ENCODE data around the gene BARD1. TPM values are rescaled to one million over a fixed set of nuclear protein-coding genes. Genes with fewer than 3 reads are reported as not detected.
"Not testable (repeated sequence)": the region's sequence is repeated elsewhere in the genome, so short reads cannot be mapped to it uniquely, and the experiment has no call there.

Gene BARD1
- total RNA-seq, 1 donor from 2014 or later = 43.4 TPM

- intact Hi-C loops (cut with micrococcal nuclease) = no loop called here
Measured at GRCh38 chr2:214772443-214773015, 37.0 kb downstream of the BARD1 start.

- intact Hi-C loops (cut with micrococcal nuclease) = no loop called here
Measured at GRCh38 chr2:214765180-214765579, 44.3 kb downstream of the BARD1 start.

- intact Hi-C loops (cut with micrococcal nuclease) = no loop called here
Measured at GRCh38 chr2:214753455-214753854, 56.0 kb downstream of the BARD1 start.

- intact Hi-C loops (cut with micrococcal nuclease) = no loop called here
Measured at GRCh38 chr2:214750529-214750928, 59.0 kb downstream of the BARD1 start.

GRCh38 chr2:214747992-214748391 is 61.5 kb downstream of the BARD1 start:
- intact Hi-C loops (cut with micrococcal nuclease) = no loop called here

- intact Hi-C loops (cut with micrococcal nuclease) = no loop called here
Measured at GRCh38 chr2:214742119-214742518, 67.4 kb downstream of the BARD1 start.

- intact Hi-C loops (cut with micrococcal nuclease) = no loop called here
Measured at GRCh38 chr2:214740867-214741395, 68.6 kb downstream of the BARD1 start.

- intact Hi-C loops (cut with micrococcal nuclease) = loop anchor here (2.0 to 5.0 kb wide), 2 partner anchors 55 to 72 kb away; partner anchors contain the start of gene BARD1
Measured at GRCh38 chr2:214737188-214737587, 72.3 kb downstream of the BARD1 start.

- intact Hi-C loops (cut with micrococcal nuclease) = no loop called here
Measured at GRCh38 chr2:214730800-214731407, 78.6 kb downstream of the BARD1 start.

- intact Hi-C loops (cut with micrococcal nuclease) = no loop called here
Measured at GRCh38 chr2:214730248-214730647, 79.2 kb downstream of the BARD1 start.

GRCh38 chr2:214724741-214725140 is 84.7 kb downstream of the BARD1 start:
- intact Hi-C loops (cut with micrococcal nuclease) = no loop called here

GRCh38 chr2:214717837-214718236 is 91.6 kb downstream of the BARD1 start:
- intact Hi-C loops (cut with micrococcal nuclease) = not testable (repeated sequence)

GRCh38 chr2:214716811-214717560 is 92.5 kb downstream of the BARD1 start:
- intact Hi-C loops (cut with micrococcal nuclease) = no loop called here

GRCh38 chr2:214715025-214715424 is 94.5 kb downstream of the BARD1 start:
- intact Hi-C loops (cut with micrococcal nuclease) = no loop called here

- intact Hi-C loops (cut with micrococcal nuclease) = no loop called here
Measured at GRCh38 chr2:214713080-214713830, 96.2 kb downstream of the BARD1 start.

- intact Hi-C loops (cut with micrococcal nuclease) = no loop called here
Measured at GRCh38 chr2:214710729-214711128, 98.8 kb downstream of the BARD1 start.

GRCh38 chr2:214706986-214707385 is 102.5 kb downstream of the BARD1 start:
- intact Hi-C loops (cut with micrococcal nuclease) = no loop called here

- intact Hi-C loops (cut with micrococcal nuclease) = no loop called here
Measured at GRCh38 chr2:214699236-214699635, 110.2 kb downstream of the BARD1 start.

GRCh38 chr2:214696681-214697080 is 112.8 kb downstream of the BARD1 start:
- intact Hi-C loops (cut with micrococcal nuclease) = no loop called here

GRCh38 chr2:214695789-214696188 is 113.7 kb downstream of the BARD1 start:
- intact Hi-C loops (cut with micrococcal nuclease) = no loop called here

GRCh38 chr2:214683557-214683956 is 125.9 kb downstream of the BARD1 start:
- intact Hi-C loops (cut with micrococcal nuclease) = loop anchor here (2.0 to 5.0 kb wide), 2 partner anchors 54 to 125 kb away; partner anchors contain the start of gene BARD1

Measured in T-helper 2 cell treated with Interferon-gamma antibody and Interleukin-4, amounts not matched to agents 100 ng/mL and 5 ng/mL, for 36 hours (primary cell).